Measurements from ENCODE around the gene NOP53. TPM values are rescaled to one million over a fixed set of nuclear protein-coding genes. Genes with fewer than 3 reads are reported as not detected.
A peak's percentile ranks its signal among the peaks of the same experiment; 100 is the strongest.
"Not testable (repeated sequence)": the region's sequence is repeated elsewhere in the genome, so short reads cannot be mapped to it uniquely, and the experiment has no call there.

Gene NOP53
- total and polyA plus RNA-seq, 2 experiments from 2014 or later, result 81.8 to 278 TPM

- DNase-seq (ENCODE audit: low read depth in 1 of 2, low spot score in 1 of 2), result no peak
- H3K27ac ChIP-seq, result no peak overlapping the region
Observed at GRCh38 chr19:47725759-47726401, 19.5 kb upstream of the NOP53 start.

GRCh38 chr19:47726467-47726866 lies 18.9 kb upstream of the NOP53 start:
- no peaks in the 10 kb centered on the region for H3K36me3 ChIP-seq
- H3K9me3 ChIP-seq (ENCODE audit: low read depth), result no peaks in the 10 kb centered on the region
- no peak for TF ChIP-seq CTCF (IDR thresholded peaks at IDR 0.05; ENCODE audit: low read depth, low read length)
- no peaks in the 10 kb centered on the region for H3K4me1 ChIP-seq (ENCODE audit: low read depth)
- DNase-seq (ENCODE audit: low read depth in 1 of 2, low spot score in 1 of 2), result peak in 1 of 2 donors; percentile 78
- H3K27me3 ChIP-seq, result no peaks in the 10 kb centered on the region
- no peak overlapping the region for H3K4me3 ChIP-seq
- H3K27ac ChIP-seq, result no peak overlapping the region

More at GRCh38 chr19:47725759-47726401, 19.5 kb upstream of the NOP53 start:
- no peaks in the 10 kb centered on the region for H3K27me3 ChIP-seq
- H3K4me1 ChIP-seq (ENCODE audit: low read depth), result no peaks in the 10 kb centered on the region
- no peak for TF ChIP-seq CTCF (IDR thresholded peaks at IDR 0.05; ENCODE audit: low read depth, low read length)
- no peaks in the 10 kb centered on the region for H3K9me3 ChIP-seq (ENCODE audit: low read depth)
- H3K4me3 ChIP-seq, result no peak overlapping the region
- H3K36me3 ChIP-seq, result no peaks in the 10 kb centered on the region

- H3K9me3 ChIP-seq (ENCODE audit: low read depth); H3K27ac ChIP-seq; H3K27me3 ChIP-seq; H3K4me3 ChIP-seq; H3K4me1 ChIP-seq (ENCODE audit: low read depth); DNase-seq (ENCODE audit: low read depth in 1 of 2, low spot score in 1 of 2); H3K36me3 ChIP-seq: not testable (repeated sequence)
Observed at GRCh38 chr19:47728295-47728694, 17.1 kb upstream of the NOP53 start.

DNA sequence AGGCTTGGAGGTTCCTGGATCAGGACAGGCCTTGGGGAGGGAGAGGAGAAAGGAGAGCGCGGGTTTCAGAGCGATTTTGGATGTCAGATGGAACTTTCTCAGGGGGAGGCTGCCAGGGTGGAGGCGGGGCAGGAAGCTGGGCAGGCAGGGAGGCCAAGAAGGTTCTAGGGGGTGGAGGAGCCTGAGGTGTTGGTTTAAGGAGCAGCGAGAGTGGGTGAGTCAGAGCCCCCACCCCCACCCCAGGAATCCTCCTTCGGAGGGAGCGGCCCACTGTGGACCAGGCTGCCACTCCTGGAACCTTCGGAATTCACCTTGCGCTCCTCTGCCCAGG lies 15.9 kb upstream of the NOP53 start:
- no peaks in the 10 kb centered on the region for H3K27me3 ChIP-seq
- H3K4me1 ChIP-seq (ENCODE audit: low read depth), result no peaks in the 10 kb centered on the region
- TF ChIP-seq CTCF (IDR thresholded peaks at IDR 0.05; ENCODE audit: low read depth, low read length), result no peak
- H3K4me3 ChIP-seq, result no peak overlapping the region
- DNase-seq (ENCODE audit: low read depth in 1 of 2, low spot score in 1 of 2), result peak in 1 of 2 donors; percentile 90
- H3K27ac ChIP-seq, result no peak overlapping the region
- no peaks in the 10 kb centered on the region for H3K9me3 ChIP-seq (ENCODE audit: low read depth)
- H3K36me3 ChIP-seq, result no peaks in the 10 kb centered on the region

DNA sequence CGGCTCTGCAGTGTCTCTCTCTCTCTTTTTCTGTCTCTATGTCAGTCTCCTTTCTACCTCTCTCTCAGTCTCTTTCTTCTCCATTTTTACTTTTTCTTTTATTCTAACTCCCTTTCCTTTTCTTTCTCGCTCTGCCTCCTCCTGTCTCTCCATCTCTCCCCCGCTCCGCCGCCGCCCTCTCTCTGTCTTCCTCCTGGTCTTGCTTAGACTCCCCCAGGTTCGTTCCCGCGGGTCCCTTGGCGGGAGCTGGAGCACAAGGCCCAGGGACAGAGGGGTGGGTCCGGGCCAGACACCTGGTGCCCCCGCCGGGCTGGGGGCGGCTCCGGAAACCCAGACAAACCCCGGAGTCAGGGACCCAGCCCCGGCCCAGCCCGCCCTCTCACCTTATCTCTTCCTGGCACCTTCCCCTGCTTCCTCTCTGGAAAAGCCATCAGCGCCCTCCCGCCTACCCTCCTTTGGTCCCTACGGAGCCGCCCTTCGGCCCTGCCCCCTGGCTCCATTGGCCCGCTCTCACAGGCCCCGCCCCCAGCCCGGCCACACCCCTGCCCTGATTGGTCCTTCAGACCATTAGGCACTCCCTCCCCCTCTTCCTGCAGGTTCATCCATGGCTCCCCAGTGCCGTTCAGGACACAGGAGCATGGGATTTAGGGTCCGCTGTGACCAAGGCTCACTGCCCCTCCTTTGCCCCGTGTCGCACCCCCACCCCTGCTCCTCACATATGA lies 15.4 kb upstream of the NOP53 start:
- no peaks in the 10 kb centered on the region for H3K36me3 ChIP-seq

More for the DNA sequence above, 15.4 kb upstream of the NOP53 start:
- TF ChIP-seq CTCF (IDR thresholded peaks at IDR 0.05; ENCODE audit: low read depth, low read length), result no peak
- Histone ChIP-seq H3K9me3 (ENCODE audit: low read depth) (no peaks in the 10 kb centered on the region), H3K4me3 (peak overlapping the region; percentile 25), H3K4me1 (ENCODE audit: low read depth) (no peaks in the 10 kb centered on the region), H3K27ac (no peak overlapping the region), H3K27me3 (no peaks in the 10 kb centered on the region)
- peak; percentile 72 to 75 for DNase-seq (ENCODE audit: low read depth in 1 of 2, low spot score in 1 of 2)

All from cardiac muscle cell (in vitro differentiated cells and primary cell).